ENCODE results near the gene ZNF90. TPM values are rescaled to one million over a fixed set of nuclear protein-coding genes. Genes with fewer than 3 reads are reported as not detected.

ZNF90 gene
- total and polyA plus RNA-seq, 2 experiments from 2014 or later, result 102 to 122 TPM

DNA sequence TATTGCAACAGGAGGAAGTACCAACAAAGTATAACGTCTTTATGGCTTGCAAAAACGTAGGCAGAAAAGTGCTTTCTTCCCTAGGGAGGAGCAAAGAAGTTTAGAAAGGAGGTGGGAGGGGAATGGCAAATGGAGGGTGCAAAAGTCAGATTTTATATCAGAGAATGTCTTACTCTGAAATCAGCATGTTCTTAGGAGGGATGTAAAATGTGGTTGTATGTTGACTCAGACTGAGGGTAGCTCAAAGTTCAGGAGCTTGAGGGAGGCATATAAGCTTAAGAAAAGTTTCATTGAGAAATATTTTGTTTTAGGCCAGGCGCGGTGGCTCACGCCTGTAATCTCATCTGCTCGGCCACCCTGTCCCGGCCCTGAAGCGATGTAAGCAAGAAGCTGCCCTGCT is 1.7 kb downstream of the ZNF90 start (continued):
- TF ChIP-seq, protein P1, sequence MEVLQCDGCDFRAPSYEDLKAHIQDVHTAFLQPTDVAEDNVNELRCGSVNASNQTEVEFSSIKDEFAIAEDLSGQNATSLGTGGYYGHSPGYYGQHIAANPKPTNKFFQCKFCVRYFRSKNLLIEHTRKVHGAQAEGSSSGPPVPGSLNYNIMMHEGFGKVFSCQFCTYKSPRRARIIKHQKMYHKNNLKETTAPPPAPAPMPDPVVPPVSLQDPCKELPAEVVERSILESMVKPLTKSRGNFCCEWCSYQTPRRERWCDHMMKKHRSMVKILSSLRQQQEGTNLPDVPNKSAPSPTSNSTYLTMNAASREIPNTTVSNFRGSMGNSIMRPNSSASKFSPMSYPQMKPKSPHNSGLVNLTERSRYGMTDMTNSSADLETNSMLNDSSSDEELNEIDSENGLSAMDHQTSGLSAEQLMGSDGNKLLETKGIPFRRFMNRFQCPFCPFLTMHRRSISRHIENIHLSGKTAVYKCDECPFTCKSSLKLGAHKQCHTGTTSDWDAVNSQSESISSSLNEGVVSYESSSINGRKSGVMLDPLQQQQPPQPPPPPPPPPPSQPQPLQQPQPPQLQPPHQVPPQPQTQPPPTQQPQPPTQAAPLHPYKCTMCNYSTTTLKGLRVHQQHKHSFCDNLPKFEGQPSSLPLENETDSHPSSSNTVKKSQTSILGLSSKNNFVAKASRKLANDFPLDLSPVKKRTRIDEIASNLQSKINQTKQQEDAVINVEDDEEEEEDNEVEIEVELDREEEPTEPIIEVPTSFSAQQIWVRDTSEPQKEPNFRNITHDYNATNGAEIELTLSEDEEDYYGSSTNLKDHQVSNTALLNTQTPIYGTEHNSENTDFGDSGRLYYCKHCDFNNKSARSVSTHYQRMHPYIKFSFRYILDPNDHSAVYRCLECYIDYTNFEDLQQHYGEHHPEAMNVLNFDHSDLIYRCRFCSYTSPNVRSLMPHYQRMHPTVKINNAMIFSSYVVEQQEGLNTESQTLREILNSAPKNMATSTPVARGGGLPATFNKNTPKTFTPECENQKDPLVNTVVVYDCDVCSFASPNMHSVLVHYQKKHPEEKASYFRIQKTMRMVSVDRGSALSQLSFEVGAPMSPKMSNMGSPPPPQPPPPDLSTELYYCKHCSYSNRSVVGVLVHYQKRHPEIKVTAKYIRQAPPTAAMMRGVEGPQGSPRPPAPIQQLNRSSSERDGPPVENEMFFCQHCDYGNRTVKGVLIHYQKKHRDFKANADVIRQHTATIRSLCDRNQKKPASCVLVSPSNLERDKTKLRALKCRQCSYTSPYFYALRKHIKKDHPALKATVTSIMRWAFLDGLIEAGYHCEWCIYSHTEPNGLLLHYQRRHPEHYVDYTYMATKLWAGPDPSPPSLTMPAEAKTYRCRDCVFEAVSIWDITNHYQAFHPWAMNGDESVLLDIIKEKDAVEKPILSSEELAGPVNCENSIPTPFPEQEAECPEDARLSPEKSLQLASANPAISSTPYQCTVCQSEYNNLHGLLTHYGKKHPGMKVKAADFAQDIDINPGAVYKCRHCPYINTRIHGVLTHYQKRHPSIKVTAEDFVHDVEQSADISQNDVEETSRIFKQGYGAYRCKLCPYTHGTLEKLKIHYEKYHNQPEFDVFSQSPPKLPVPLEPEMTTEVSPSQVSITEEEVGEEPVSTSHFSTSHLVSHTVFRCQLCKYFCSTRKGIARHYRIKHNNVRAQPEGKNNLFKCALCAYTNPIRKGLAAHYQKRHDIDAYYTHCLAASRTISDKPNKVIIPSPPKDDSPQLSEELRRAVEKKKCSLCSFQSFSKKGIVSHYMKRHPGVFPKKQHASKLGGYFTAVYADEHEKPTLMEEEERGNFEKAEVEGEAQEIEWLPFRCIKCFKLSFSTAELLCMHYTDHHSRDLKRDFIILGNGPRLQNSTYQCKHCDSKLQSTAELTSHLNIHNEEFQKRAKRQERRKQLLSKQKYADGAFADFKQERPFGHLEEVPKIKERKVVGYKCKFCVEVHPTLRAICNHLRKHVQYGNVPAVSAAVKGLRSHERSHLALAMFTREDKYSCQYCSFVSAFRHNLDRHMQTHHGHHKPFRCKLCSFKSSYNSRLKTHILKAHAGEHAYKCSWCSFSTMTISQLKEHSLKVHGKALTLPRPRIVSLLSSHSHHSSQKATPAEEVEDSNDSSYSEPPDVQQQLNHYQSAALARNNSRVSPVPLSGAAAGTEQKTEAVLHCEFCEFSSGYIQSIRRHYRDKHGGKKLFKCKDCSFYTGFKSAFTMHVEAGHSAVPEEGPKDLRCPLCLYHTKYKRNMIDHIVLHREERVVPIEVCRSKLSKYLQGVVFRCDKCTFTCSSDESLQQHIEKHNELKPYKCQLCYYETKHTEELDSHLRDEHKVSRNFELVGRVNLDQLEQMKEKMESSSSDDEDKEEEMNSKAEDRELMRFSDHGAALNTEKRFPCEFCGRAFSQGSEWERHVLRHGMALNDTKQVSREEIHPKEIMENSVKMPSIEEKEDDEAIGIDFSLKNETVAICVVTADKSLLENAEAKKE (CRISPR knock-in tag; IDR thresholded peaks at IDR 0.05), result no peak
- TF ChIP-seq POLR2AphosphoS5 (IDR thresholded peaks at IDR 0.05; ENCODE audit: low read depth) (no peak), EZH2 (IDR thresholded peaks at IDR 0.05; ENCODE audit: low read depth, unreplicated experiment) (no peak), STAT1 (IDR thresholded peaks at IDR 0.05; ENCODE audit: unreplicated experiment) (no peak), NANOG (IDR thresholded peaks at IDR 0.05; ENCODE audit: borderline replicate concordance) (no peak), CREB1 (CRISPR knock-in tag; IDR thresholded peaks at IDR 0.05; ENCODE audit: low read depth) (no peak), JUNB (IDR thresholded peaks at IDR 0.05; ENCODE audit: unreplicated experiment) (no peak)
- TF ChIP-seq, protein P2, sequence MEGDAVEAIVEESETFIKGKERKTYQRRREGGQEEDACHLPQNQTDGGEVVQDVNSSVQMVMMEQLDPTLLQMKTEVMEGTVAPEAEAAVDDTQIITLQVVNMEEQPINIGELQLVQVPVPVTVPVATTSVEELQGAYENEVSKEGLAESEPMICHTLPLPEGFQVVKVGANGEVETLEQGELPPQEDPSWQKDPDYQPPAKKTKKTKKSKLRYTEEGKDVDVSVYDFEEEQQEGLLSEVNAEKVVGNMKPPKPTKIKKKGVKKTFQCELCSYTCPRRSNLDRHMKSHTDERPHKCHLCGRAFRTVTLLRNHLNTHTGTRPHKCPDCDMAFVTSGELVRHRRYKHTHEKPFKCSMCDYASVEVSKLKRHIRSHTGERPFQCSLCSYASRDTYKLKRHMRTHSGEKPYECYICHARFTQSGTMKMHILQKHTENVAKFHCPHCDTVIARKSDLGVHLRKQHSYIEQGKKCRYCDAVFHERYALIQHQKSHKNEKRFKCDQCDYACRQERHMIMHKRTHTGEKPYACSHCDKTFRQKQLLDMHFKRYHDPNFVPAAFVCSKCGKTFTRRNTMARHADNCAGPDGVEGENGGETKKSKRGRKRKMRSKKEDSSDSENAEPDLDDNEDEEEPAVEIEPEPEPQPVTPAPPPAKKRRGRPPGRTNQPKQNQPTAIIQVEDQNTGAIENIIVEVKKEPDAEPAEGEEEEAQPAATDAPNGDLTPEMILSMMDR (conservative IDR thresholded peaks at IDR 0.05; ENCODE audit: low read depth in 2 of 2), result no peak
- TF ChIP-seq, protein P3, sequence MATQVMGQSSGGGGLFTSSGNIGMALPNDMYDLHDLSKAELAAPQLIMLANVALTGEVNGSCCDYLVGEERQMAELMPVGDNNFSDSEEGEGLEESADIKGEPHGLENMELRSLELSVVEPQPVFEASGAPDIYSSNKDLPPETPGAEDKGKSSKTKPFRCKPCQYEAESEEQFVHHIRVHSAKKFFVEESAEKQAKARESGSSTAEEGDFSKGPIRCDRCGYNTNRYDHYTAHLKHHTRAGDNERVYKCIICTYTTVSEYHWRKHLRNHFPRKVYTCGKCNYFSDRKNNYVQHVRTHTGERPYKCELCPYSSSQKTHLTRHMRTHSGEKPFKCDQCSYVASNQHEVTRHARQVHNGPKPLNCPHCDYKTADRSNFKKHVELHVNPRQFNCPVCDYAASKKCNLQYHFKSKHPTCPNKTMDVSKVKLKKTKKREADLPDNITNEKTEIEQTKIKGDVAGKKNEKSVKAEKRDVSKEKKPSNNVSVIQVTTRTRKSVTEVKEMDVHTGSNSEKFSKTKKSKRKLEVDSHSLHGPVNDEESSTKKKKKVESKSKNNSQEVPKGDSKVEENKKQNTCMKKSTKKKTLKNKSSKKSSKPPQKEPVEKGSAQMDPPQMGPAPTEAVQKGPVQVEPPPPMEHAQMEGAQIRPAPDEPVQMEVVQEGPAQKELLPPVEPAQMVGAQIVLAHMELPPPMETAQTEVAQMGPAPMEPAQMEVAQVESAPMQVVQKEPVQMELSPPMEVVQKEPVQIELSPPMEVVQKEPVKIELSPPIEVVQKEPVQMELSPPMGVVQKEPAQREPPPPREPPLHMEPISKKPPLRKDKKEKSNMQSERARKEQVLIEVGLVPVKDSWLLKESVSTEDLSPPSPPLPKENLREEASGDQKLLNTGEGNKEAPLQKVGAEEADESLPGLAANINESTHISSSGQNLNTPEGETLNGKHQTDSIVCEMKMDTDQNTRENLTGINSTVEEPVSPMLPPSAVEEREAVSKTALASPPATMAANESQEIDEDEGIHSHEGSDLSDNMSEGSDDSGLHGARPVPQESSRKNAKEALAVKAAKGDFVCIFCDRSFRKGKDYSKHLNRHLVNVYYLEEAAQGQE (IDR thresholded peaks at IDR 0.05; ENCODE audit: unreplicated experiment), result no peak

Data from GM23338 (cell line).